Neural cell (in vitro differentiated cells): ENCODE data around the gene RET.

ENCODE experiments used
- EP300 ChIP-seq: fragments of 450-650 bp; conservative IDR thresholded peaks from 2 replicates; pipeline ENCODE4 v1.6.1; 2014; ENCODE audit warnings: antibody characterized with exemption, mild to moderate bottlenecking, moderate library complexity; ENCODE audit not compliant: poor library complexity, severe bottlenecking
- MXI1 ChIP-seq: fragments of 450-650 bp; conservative IDR thresholded peaks from 2 replicates; pipeline ENCODE4 v1.6.1; 2014; ENCODE audit warnings: antibody characterized with exemption, mild to moderate bottlenecking; ENCODE audit not compliant: poor library complexity, severe bottlenecking
- TF ChIP-seq, protein P1 (sequence below): fragments of 450-650 bp; IDR thresholded peaks from 2 replicates; pipeline ENCODE4 v1.5.1; 2014; ENCODE audit warnings: antibody characterized with exemption, mild to moderate bottlenecking, moderate library complexity; ENCODE audit not compliant: poor library complexity, severe bottlenecking

DNA sequence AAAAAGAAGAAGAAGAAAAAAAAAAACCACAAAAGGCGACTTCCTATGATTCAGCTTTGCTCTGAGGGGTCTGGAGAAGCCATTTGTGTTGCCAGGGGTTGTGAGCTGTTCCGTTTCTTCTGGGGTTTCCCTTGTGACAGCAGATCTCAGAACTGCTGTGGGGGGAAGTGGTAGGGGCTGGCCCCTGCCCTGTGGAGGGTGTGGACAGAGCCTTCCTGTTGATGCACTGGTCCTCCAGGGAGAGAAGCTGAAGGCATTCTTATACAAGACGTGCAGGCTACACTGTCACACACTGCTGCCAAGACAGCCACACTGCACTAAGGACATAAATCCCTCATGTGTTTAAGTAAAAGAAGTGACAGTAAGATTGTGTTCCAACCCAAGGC lies 44.1 kb downstream of the RET start:
- TF ChIP-seq, protein P1, sequence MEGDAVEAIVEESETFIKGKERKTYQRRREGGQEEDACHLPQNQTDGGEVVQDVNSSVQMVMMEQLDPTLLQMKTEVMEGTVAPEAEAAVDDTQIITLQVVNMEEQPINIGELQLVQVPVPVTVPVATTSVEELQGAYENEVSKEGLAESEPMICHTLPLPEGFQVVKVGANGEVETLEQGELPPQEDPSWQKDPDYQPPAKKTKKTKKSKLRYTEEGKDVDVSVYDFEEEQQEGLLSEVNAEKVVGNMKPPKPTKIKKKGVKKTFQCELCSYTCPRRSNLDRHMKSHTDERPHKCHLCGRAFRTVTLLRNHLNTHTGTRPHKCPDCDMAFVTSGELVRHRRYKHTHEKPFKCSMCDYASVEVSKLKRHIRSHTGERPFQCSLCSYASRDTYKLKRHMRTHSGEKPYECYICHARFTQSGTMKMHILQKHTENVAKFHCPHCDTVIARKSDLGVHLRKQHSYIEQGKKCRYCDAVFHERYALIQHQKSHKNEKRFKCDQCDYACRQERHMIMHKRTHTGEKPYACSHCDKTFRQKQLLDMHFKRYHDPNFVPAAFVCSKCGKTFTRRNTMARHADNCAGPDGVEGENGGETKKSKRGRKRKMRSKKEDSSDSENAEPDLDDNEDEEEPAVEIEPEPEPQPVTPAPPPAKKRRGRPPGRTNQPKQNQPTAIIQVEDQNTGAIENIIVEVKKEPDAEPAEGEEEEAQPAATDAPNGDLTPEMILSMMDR: no peak
- TF ChIP-seq EP300 (no peak), MXI1 (no peak)
